DND-41 (cell line): Measurements from ENCODE around the gene PKD1L1.
A peak's percentile ranks its signal among the peaks of the same experiment; 100 is the strongest.

Experiments used
- CTCF ChIP-seq: IDR thresholded peaks from 2 replicates; pipeline ENCODE4 v1.5.1; 2012; ENCODE audit warnings: borderline replicate concordance, low read length, moderate library complexity, mild to moderate bottlenecking; ENCODE audit not compliant: poor library complexity, severe bottlenecking; ENCODE audit errors: extremely low read depth
- EZH2 ChIP-seq: IDR thresholded peaks from 3 replicates; pipeline ENCODE4 v1.6.1; 2012; ENCODE audit warnings: borderline replicate concordance, low read depth, mild to moderate bottlenecking, moderate library complexity, low read length, inconsistent platforms; ENCODE audit not compliant: severe bottlenecking

- TF ChIP-seq CTCF, result peak; percentile 84
- no peak for TF ChIP-seq EZH2
These were observed 2.8 kb downstream of the PKD1L1 start for GRCh38 chr7:47945261-47946015.
